Gastroesophageal sphincter (tissue), 3 donors: ENCODE data around the gene CPEB1.

Experiments used
- CTCF ChIP-seq, 4 experiments: fragments of 200-600 bp in 2 of 4; fragments of 450-650 bp in 2 of 4; sonication (generic) in 1 of 4; IDR thresholded peaks; one replicate each; pipeline ENCODE4 v1.5.1; 2017 to 2019; ENCODE audit warnings: antibody characterized with exemption in 4 of 4, mild to moderate bottlenecking in 2 of 4, moderate library complexity in 2 of 4
- EP300 ChIP-seq: sonication (generic); formaldehyde crosslinking; IDR thresholded peaks from one replicate; pipeline ENCODE4 v1.6.1; 2017; ENCODE audit warnings: antibody characterized with exemption, mild to moderate bottlenecking
- POLR2A ChIP-seq, 2 donors: fragments of 450-650 bp; IDR thresholded peaks; one replicate each; pipeline ENCODE4 v1.6.1; 2017; ENCODE audit warnings: antibody characterized with exemption in 2 of 2, mild to moderate bottlenecking in 2 of 2, moderate library complexity in 1 of 2
- POLR2AphosphoS5 ChIP-seq: sonication (generic); formaldehyde crosslinking; IDR thresholded peaks from one replicate; pipeline ENCODE4 v1.6.1; 2017; ENCODE audit warnings: antibody characterized with exemption

GRCh38 chr15:82664021-82664420 lies 16.9 kb upstream of the CPEB1 start:
- no peak for TF ChIP-seq POLR2A (IDR thresholded peaks at IDR 0.05)
- no peak for TF ChIP-seq EP300
- TF ChIP-seq CTCF (IDR thresholded peaks at IDR 0.05): no peak
- TF ChIP-seq POLR2AphosphoS5: no peak
